ENCODE results near the gene DNAJC5. TPM values are rescaled to one million over a fixed set of nuclear protein-coding genes. Genes with fewer than 3 reads are reported as not detected.
A peak's percentile ranks its signal among the peaks of the same experiment; 100 is the strongest.
"Not testable (repeated sequence)": the region's sequence is repeated elsewhere in the genome, so short reads cannot be mapped to it uniquely, and the experiment has no call there.

The DNAJC5 gene
- total RNA-seq, 3 donors from 2014 or later: 31.1 to 37.9 (median 37.0) TPM

DNA sequence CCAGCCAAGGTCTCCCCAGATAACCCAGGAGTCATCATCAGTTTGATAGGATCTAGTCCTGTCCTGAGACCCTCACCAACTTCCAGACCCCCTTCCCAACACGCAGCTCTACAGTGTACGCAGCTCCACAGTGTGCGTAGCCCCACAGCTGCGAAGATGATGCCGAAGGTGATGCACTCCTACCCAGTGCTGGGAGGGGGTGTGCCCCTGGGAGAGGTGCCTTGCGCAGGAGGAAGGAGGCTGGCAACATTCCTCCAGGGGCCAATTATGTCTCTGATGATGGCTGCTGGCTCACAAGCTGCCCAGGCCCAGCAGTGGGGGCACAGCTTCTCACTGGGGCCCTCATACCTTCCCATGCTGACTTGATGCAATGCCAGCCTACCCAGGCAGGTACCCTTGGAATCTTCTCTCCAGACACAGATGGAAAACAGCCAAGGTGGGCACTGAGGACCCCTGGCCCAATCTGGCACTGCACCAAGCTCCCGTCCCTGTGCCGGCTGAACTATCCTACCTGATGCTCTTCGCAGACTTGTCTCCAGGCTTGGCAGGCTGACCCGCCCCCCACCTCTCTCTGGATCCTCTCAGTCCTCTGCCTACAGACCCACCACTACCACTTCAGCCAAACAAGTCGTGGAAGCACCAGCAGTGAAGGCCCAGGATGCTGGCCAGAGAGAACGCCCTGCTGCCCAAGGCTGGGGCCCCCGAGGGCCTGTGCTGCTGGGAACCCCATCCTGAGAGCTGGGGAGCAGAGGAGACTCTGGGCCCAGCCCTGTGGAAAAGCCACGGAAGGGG, 73.4 kb downstream of the DNAJC5 start:
- DNase-seq (ENCODE audit: low spot score in 2 of 2): no peak
- H3K27ac ChIP-seq: peak overlapping the region; percentile 72 to 79
- H3K4me1 ChIP-seq: peaks cover 0 to 10% of the 10 kb centered on the region in 2 donors
- H3K9me3 ChIP-seq: peaks cover 0 to 15% of the 10 kb centered on the region in 2 donors
- intact Hi-C loops (cut with DNase I; ENCODE audit: low total_unique reads): no loop called here
- H3K4me3 ChIP-seq: peak overlapping the region in 2 of 3 donors; percentile 69 to 92
- H3K27me3 ChIP-seq: no peaks in the 10 kb centered on the region
- no peaks in the 10 kb centered on the region for H3K36me3 ChIP-seq
- TF ChIP-seq, protein P1, sequence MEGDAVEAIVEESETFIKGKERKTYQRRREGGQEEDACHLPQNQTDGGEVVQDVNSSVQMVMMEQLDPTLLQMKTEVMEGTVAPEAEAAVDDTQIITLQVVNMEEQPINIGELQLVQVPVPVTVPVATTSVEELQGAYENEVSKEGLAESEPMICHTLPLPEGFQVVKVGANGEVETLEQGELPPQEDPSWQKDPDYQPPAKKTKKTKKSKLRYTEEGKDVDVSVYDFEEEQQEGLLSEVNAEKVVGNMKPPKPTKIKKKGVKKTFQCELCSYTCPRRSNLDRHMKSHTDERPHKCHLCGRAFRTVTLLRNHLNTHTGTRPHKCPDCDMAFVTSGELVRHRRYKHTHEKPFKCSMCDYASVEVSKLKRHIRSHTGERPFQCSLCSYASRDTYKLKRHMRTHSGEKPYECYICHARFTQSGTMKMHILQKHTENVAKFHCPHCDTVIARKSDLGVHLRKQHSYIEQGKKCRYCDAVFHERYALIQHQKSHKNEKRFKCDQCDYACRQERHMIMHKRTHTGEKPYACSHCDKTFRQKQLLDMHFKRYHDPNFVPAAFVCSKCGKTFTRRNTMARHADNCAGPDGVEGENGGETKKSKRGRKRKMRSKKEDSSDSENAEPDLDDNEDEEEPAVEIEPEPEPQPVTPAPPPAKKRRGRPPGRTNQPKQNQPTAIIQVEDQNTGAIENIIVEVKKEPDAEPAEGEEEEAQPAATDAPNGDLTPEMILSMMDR (IDR thresholded peaks at IDR 0.05): no peak
- no peak for TF ChIP-seq POLR2A (IDR thresholded peaks at IDR 0.05)
- TF ChIP-seq POLR2AphosphoS5 (IDR thresholded peaks at IDR 0.05): no peak

DNA sequence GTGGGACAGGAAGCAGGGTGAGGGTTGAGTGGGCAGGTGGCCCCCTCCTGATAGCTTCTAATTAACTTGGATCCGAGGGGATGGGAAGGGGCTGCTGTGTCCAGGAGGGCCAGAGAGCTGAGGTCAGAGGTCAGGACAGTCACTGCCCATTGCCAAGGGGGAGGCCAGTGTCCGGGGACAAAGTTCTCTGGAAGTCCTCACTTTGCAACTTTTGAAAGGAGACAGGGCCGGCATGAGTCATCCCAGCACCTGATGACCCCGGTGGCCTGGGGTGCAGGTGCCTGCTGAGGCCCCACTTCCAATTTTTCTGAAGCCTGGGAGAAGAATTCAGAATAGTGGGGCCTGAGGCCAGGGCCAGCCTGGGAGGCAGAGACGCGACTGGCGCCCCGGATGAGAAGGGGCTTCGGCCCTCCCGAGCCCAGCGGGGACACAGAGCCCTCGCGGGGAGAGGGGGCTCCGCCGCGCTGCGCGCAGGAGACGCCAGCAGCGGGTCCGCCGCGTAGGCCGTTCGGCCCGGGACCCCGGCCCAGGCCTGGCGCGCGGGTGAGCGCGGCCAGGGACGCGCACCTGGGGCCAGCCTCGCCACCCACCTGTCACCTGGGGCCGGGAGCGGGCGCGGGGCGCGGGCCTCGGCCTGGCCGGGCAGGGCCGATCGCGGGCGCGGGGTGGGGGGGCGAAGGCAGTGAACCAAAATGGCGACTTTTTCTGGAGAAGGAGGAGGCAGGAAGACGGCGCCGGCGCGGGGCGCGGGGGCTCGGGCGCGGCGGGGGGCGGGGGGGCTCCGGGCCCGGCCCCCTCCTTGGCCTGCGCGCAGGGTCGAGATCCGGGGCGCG, 74.2 kb downstream of the DNAJC5 start:
- Histone ChIP-seq H3K27me3 (no peaks in the 10 kb centered on the region), H3K4me3 (peak overlapping the region; percentile 52 to 92 (median 69)), H3K27ac (peak overlapping the region; percentile 72 to 79), H3K9me3 (peaks cover 0 to 15% of the 10 kb centered on the region in 2 donors), H3K36me3 (no peaks in the 10 kb centered on the region), H3K4me1 (peaks cover 0 to 10% of the 10 kb centered on the region in 2 donors)
- intact Hi-C loops (cut with DNase I; ENCODE audit: low total_unique reads): no loop called here
- peak in 1 of 2 donors; percentile 19 for DNase-seq (ENCODE audit: low spot score in 2 of 2)
- TF ChIP-seq POLR2AphosphoS5 (IDR thresholded peaks at IDR 0.05) (no peak), POLR2A (IDR thresholded peaks at IDR 0.05) (no peak)
- TF ChIP-seq, protein P1 (IDR thresholded peaks at IDR 0.05): no peak

DNA sequence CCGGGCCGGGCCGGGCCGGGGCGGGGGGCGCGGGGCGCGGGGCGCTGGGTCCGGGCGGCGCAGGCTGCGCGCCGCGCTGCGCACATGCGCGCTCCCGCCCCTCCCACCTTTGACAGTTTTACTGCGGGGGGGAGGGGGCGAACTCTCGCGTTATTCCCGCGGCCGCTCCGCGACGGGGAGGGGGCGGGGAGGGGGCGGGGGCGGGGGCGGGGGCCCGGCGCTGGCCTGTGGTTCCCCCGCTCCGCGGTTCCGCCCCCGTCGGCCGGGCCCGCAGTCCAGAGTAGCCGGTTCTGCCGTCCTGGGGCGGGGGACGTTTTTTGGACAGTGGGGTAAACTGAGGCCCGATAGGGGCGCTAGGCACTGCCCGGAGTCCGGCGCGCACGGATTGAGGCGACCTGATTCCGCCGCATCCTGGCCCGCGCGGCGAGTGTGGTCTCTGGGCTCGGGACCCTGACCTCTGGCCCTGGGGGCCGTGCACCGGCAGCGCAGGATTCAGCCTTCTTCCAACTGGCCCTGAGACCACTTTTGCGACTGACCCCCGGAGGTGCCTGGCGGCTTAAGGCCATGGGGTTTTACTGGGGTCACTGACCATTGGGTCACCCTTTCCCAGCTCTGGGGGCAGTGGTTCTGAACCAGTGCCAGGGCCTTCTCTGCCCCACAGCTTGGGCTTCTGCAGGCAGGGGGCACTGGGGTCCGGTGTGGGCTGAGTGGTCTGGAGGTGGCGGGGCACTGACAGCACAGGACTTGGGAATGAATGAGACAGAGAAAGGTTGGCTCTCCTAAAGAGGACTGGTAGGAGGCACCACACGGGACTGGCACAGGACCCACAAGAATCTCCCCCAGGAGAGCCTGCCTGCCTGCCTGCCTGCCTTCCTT, 75.2 kb downstream of the DNAJC5 start, which contains the start of gene ZNF512B:
ZNF512B (minus strand) TSS at position 93 of the 876 bp plus-strand sequence. CDS start 1,980 bp downstream, outside the sequence.
- intact Hi-C loops (cut with DNase I; ENCODE audit: low total_unique reads): loop anchor here (5.0 to 10.0 kb wide), 2 partner anchors 75 to 433 kb away; partner anchors contain the start of genes DNAJC5 and PTK6
- H3K27ac ChIP-seq: peak within 1 kb of the TSS; percentile 72 to 79
- peaks cover 0 to 10% of the 10 kb centered on the region in 2 donors for H3K4me1 ChIP-seq
- H3K27me3 ChIP-seq: no peaks in the 10 kb centered on the region
- H3K4me3 ChIP-seq: peak within 1 kb of the TSS; percentile 52 to 92 (median 69)
- peak in 1 of 2 donors; percentile 26 for DNase-seq (ENCODE audit: low spot score in 2 of 2)
- no peaks in the 10 kb centered on the region for H3K36me3 ChIP-seq
- peaks cover 0 to 10% of the 10 kb centered on the region in 2 donors for H3K9me3 ChIP-seq
- TF ChIP-seq POLR2AphosphoS5 (IDR thresholded peaks at IDR 0.05) (no peak), POLR2A (IDR thresholded peaks at IDR 0.05) (no peak)
- TF ChIP-seq, protein P1 (IDR thresholded peaks at IDR 0.05): no peak

DNA sequence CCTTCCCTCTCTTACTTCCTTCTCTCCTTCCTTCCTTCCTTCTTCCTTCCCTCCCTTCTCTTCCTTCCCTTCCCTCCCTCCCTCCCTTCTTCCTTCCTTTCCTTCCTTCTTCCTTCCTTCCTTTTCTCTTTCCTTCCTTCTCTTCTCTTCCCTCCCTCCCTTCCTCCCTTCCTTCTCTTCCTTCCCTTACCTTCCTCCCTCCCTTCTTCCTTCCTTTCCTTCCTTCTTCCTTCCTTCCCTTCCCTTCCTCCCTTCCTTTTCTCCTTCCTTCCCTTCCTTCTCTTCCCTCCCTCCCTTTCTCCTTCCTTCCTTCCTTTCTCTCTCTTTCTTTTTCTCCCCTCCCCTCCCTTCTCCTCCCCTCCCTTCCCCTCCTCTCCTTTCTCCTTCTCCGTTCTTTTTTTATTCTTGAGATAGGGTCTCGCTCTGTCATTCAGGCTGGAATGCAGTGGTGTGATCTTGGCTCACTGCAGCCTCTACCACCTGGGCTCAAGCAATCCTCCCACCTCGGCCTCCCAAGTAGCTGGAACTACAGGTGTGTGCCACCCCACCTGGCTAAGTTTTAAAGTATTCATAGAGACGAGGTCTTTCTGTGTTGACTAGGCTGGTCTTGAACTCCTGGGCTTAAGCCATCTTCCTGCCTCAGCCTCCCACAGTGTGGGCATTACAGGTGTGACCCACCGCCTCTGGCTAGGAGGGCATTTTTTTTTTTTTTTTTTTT, 75.9 kb downstream of the DNAJC5 start:
- intact Hi-C loops (cut with DNase I; ENCODE audit: low total_unique reads): loop anchor here (5.0 to 10.0 kb wide), 2 partner anchors 76 to 434 kb away; partner anchors contain the start of genes DNAJC5 and PTK6
- H3K4me3 ChIP-seq: peak overlapping the region in 1 of 3 donors; percentile 92
- H3K4me1 ChIP-seq: peaks cover 0 to 10% of the 10 kb centered on the region in 2 donors
- no peak for DNase-seq (ENCODE audit: low spot score in 2 of 2)
- peaks cover 0 to 8% of the 10 kb centered on the region in 2 donors for H3K9me3 ChIP-seq
- H3K36me3 ChIP-seq: no peaks in the 10 kb centered on the region
- H3K27ac ChIP-seq: peak overlapping the region in 1 of 2 donors; percentile 58
- H3K27me3 ChIP-seq: no peaks in the 10 kb centered on the region
- TF ChIP-seq POLR2A (IDR thresholded peaks at IDR 0.05) (no peak), POLR2AphosphoS5 (IDR thresholded peaks at IDR 0.05) (no peak)
- TF ChIP-seq, protein P1 (IDR thresholded peaks at IDR 0.05): no peak

DNA sequence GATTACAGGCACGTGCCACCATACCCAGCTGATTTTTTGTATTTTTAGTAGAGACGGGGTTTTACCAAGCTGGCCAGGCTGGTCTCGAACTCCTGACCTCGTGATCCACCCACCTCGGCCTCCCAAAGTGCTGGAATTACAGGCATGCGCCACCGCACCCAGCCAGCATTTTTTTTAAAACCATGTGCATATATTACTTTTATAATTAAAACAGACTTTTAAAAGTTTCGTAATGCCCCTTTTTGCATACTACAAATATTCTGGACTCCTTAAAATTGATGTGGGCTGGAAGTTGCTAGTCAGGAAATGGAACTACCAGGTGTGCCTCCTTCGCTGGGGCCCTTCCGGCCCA, 77.0 kb downstream of the DNAJC5 start:
- H3K27ac ChIP-seq: not testable (repeated sequence)

More for the DNA sequence above, 77.0 kb downstream of the DNAJC5 start:
- not testable (repeated sequence) for H3K36me3 ChIP-seq; H3K4me1 ChIP-seq; H3K27me3 ChIP-seq; H3K9me3 ChIP-seq; H3K4me3 ChIP-seq; DNase-seq (ENCODE audit: low spot score in 2 of 2)
- intact Hi-C loops (cut with DNase I; ENCODE audit: low total_unique reads): loop anchor here (5.0 to 10.0 kb wide), 2 partner anchors 77 to 435 kb away; partner anchors contain the start of genes DNAJC5 and PTK6

Measured in breast epithelium (tissue), 4 donors.